Measurements from ENCODE around the gene SENP7.
"Not testable (repeated sequence)": the region's sequence is repeated elsewhere in the genome, so short reads cannot be mapped to it uniquely, and the experiment has no call there.

SENP7 gene

GRCh38 chr3:101474841-101475552, 38.0 kb downstream of the SENP7 start:
- not testable (repeated sequence) for H3K4me3 ChIP-seq (ENCODE audit: low read length); H3K4ac ChIP-seq (ENCODE audit: low read depth, low read length); H3K27ac ChIP-seq (ENCODE audit: low read depth, low read length); H4K8ac ChIP-seq (ENCODE audit: low read depth, low read length); H4K5ac ChIP-seq (ENCODE audit: low read length); H2AK5ac ChIP-seq (ENCODE audit: low read length); H3K4me1 ChIP-seq (ENCODE audit: control insufficient read depth, low read depth, low read length); DNase-seq; H2BK15ac ChIP-seq (replicated peaks; ENCODE audit: low read depth); H3K4me2 ChIP-seq (ENCODE audit: low read length); H3K27me3 ChIP-seq (ENCODE audit: insufficient read depth, low read length, poor library complexity); H3K79me2 ChIP-seq (ENCODE audit: control insufficient read depth, insufficient read depth, low read length); H3K56ac ChIP-seq (ENCODE audit: low read length); H3K18ac ChIP-seq (ENCODE audit: low read length); H2BK5ac ChIP-seq (ENCODE audit: low read length); H2BK120ac ChIP-seq (ENCODE audit: low read depth, low read length); H3K23ac ChIP-seq (ENCODE audit: low read length); H3K36me3 ChIP-seq (ENCODE audit: control insufficient read depth, insufficient read depth, low read length); H3K79me1 ChIP-seq (ENCODE audit: low read length); H3K9ac ChIP-seq (ENCODE audit: low read length)
- no CpG with 5 or more reads among the region's 2 CpGs for WGBS (ENCODE audit: extremely low coverage, insufficient coverage, low lambda C conversion rate)

GRCh38 chr3:101468676-101469075, 44.3 kb downstream of the SENP7 start:
- not testable (repeated sequence) for H3K4me2 ChIP-seq (ENCODE audit: low read length); H4K8ac ChIP-seq (ENCODE audit: low read depth, low read length); H3K79me1 ChIP-seq (ENCODE audit: low read length); H2BK15ac ChIP-seq (replicated peaks; ENCODE audit: low read depth); H3K23ac ChIP-seq (ENCODE audit: low read length); H3K9ac ChIP-seq (ENCODE audit: low read length); H2BK120ac ChIP-seq (ENCODE audit: low read depth, low read length); H3K4me1 ChIP-seq (ENCODE audit: control insufficient read depth, low read depth, low read length); H3K4ac ChIP-seq (ENCODE audit: low read depth, low read length); H3K18ac ChIP-seq (ENCODE audit: low read length); H3K4me3 ChIP-seq (ENCODE audit: low read length); H4K5ac ChIP-seq (ENCODE audit: low read length); H3K36me3 ChIP-seq (ENCODE audit: control insufficient read depth, insufficient read depth, low read length); H3K27ac ChIP-seq (ENCODE audit: low read depth, low read length); H3K79me2 ChIP-seq (ENCODE audit: control insufficient read depth, insufficient read depth, low read length); H3K56ac ChIP-seq (ENCODE audit: low read length); H2AK5ac ChIP-seq (ENCODE audit: low read length); DNase-seq; H3K27me3 ChIP-seq (ENCODE audit: insufficient read depth, low read length, poor library complexity); H2BK5ac ChIP-seq (ENCODE audit: low read length)
- WGBS (ENCODE audit: extremely low coverage, insufficient coverage, low lambda C conversion rate): no CpG with 5 or more reads among the region's 4 CpGs

- not testable (repeated sequence) for H3K4me2 ChIP-seq (ENCODE audit: low read length); H3K18ac ChIP-seq (ENCODE audit: low read length); H3K27ac ChIP-seq (ENCODE audit: low read depth, low read length); H4K5ac ChIP-seq (ENCODE audit: low read length); H2BK5ac ChIP-seq (ENCODE audit: low read length); H3K23ac ChIP-seq (ENCODE audit: low read length); H4K8ac ChIP-seq (ENCODE audit: low read depth, low read length); H3K79me2 ChIP-seq (ENCODE audit: control insufficient read depth, insufficient read depth, low read length); H2BK15ac ChIP-seq (replicated peaks; ENCODE audit: low read depth); H3K4me1 ChIP-seq (ENCODE audit: control insufficient read depth, low read depth, low read length); H2AK5ac ChIP-seq (ENCODE audit: low read length); H2BK120ac ChIP-seq (ENCODE audit: low read depth, low read length); H3K4ac ChIP-seq (ENCODE audit: low read depth, low read length); H3K4me3 ChIP-seq (ENCODE audit: low read length); H3K27me3 ChIP-seq (ENCODE audit: insufficient read depth, low read length, poor library complexity); H3K9ac ChIP-seq (ENCODE audit: low read length); DNase-seq; H3K79me1 ChIP-seq (ENCODE audit: low read length); H3K36me3 ChIP-seq (ENCODE audit: control insufficient read depth, insufficient read depth, low read length)
- H3K56ac ChIP-seq (ENCODE audit: low read length): peak overlapping the region; percentile 82
- no CpG with 5 or more reads among the region's 3 CpGs for WGBS (ENCODE audit: extremely low coverage, insufficient coverage, low lambda C conversion rate)
Observed at GRCh38 chr3:101467310-101467663, 45.7 kb downstream of the SENP7 start.

GRCh38 chr3:101466465-101467309, 46.3 kb downstream of the SENP7 start:
- WGBS (ENCODE audit: extremely low coverage, insufficient coverage, low lambda C conversion rate): no CpG with 5 or more reads among the region's 17 CpGs
- Histone ChIP-seq H3K27ac (ENCODE audit: low read depth, low read length) (no peak overlapping the region), H3K56ac (ENCODE audit: low read length) (peak overlapping the region; percentile 82), H3K9ac (ENCODE audit: low read length) (peak overlapping the region; percentile 50), H2AK5ac (ENCODE audit: low read length) (no peak overlapping the region), H2BK5ac (ENCODE audit: low read length) (no peak overlapping the region), H3K79me2 (ENCODE audit: control insufficient read depth, insufficient read depth, low read length) (peaks cover 4% of the 10 kb centered on the region), H3K4me3 (ENCODE audit: low read length) (no peak overlapping the region), H3K4me1 (ENCODE audit: control insufficient read depth, low read depth, low read length) (no peaks in the 10 kb centered on the region), H3K27me3 (ENCODE audit: insufficient read depth, low read length, poor library complexity) (no peaks in the 10 kb centered on the region), H4K5ac (ENCODE audit: low read length) (no peak overlapping the region), H3K4ac (ENCODE audit: low read depth, low read length) (no peak overlapping the region), H2BK15ac (replicated peaks; ENCODE audit: low read depth) (no peak overlapping the region), H4K8ac (ENCODE audit: low read depth, low read length) (no peak overlapping the region), H3K18ac (ENCODE audit: low read length) (peak overlapping the region; percentile 0), H3K4me2 (ENCODE audit: low read length) (peak overlapping the region; percentile 12), H3K23ac (ENCODE audit: low read length) (no peak overlapping the region), H3K36me3 (ENCODE audit: control insufficient read depth, insufficient read depth, low read length) (no peaks in the 10 kb centered on the region), H3K79me1 (ENCODE audit: low read length) (peaks cover 7% of the 10 kb centered on the region), H2BK120ac (ENCODE audit: low read depth, low read length) (no peak overlapping the region)
- peak; percentile 47 for DNase-seq

GRCh38 chr3:101464235-101464634, 48.8 kb downstream of the SENP7 start:
- Histone ChIP-seq H3K18ac (ENCODE audit: low read length) (no peak overlapping the region), H4K5ac (ENCODE audit: low read length) (no peak overlapping the region), H3K9ac (ENCODE audit: low read length) (no peak overlapping the region), H3K36me3 (ENCODE audit: control insufficient read depth, insufficient read depth, low read length) (no peaks in the 10 kb centered on the region), H3K4me3 (ENCODE audit: low read length) (no peak overlapping the region), H3K4ac (ENCODE audit: low read depth, low read length) (no peak overlapping the region), H2AK5ac (ENCODE audit: low read length) (no peak overlapping the region), H3K79me2 (ENCODE audit: control insufficient read depth, insufficient read depth, low read length) (peaks cover 4% of the 10 kb centered on the region), H3K4me2 (ENCODE audit: low read length) (no peak overlapping the region), H3K4me1 (ENCODE audit: control insufficient read depth, low read depth, low read length) (no peaks in the 10 kb centered on the region), H3K27me3 (ENCODE audit: insufficient read depth, low read length, poor library complexity) (no peaks in the 10 kb centered on the region), H2BK5ac (ENCODE audit: low read length) (no peak overlapping the region), H4K8ac (ENCODE audit: low read depth, low read length) (no peak overlapping the region), H3K23ac (ENCODE audit: low read length) (no peak overlapping the region), H3K79me1 (ENCODE audit: low read length) (peaks cover 7% of the 10 kb centered on the region), H3K56ac (ENCODE audit: low read length) (no peak overlapping the region), H2BK120ac (ENCODE audit: low read depth, low read length) (no peak overlapping the region), H3K27ac (ENCODE audit: low read depth, low read length) (no peak overlapping the region), H2BK15ac (replicated peaks; ENCODE audit: low read depth) (no peak overlapping the region)
- DNase-seq: no peak
- no CpG with 5 or more reads among the region's 2 CpGs for WGBS (ENCODE audit: extremely low coverage, insufficient coverage, low lambda C conversion rate)
